RWPE2 (cell line): ENCODE measurements around the gene PLXNB3.

Experiments used
- ATAC-seq: fragments of 200-7000 bp; cut with Tn5 transposase; 3 replicates; pipeline ENCODE4 v1.9.1; 2021; ENCODE audit warnings: low read depth
- DNase-seq: peaks from one replicate; pipeline ENCODE4 v3.0.0-alpha.2; 2020; ENCODE audit warnings: low spot score
- H3K27ac ChIP-seq: fragments of 450-650 bp; 2 replicates; pipeline ENCODE4 v1.5.1; 2017; ENCODE audit warnings: mild to moderate bottlenecking; ENCODE audit not compliant: poor library complexity, severe bottlenecking
- H3K27me3 ChIP-seq: fragments of 250-450 bp; sonication (Bioruptor Pico); 2 replicates; pipeline ENCODE4 v1.5.1; 2021; ENCODE audit warnings: mild to moderate bottlenecking, moderate library complexity; ENCODE audit not compliant: insufficient read depth, poor library complexity, severe bottlenecking
- H3K36me3 ChIP-seq: fragments of 250-450 bp; sonication (Bioruptor Pico); 2 replicates; pipeline ENCODE4 v1.5.1; 2020; ENCODE audit warnings: low read depth, mild to moderate bottlenecking, moderate library complexity
- H3K4me1 ChIP-seq: fragments of 250-450 bp; sonication (Bioruptor Pico); 2 replicates; pipeline ENCODE4 v1.5.1; 2021; ENCODE audit warnings: mild to moderate bottlenecking, moderate library complexity; ENCODE audit not compliant: insufficient read depth, poor library complexity, severe bottlenecking
- H3K4me3 ChIP-seq: fragments of 250-450 bp; sonication (Bioruptor Pico); 2 replicates; pipeline ENCODE4 v1.5.1; 2021; ENCODE audit warnings: mild to moderate bottlenecking, moderate library complexity; ENCODE audit not compliant: severe bottlenecking
- H3K9me3 ChIP-seq: fragments of 250-450 bp; sonication (Bioruptor Pico); 2 replicates; pipeline ENCODE4 v1.5.1; 2021; ENCODE audit warnings: mild to moderate bottlenecking, moderate library complexity; ENCODE audit not compliant: severe bottlenecking
- CTCF ChIP-seq: fragments of 450-650 bp; IDR thresholded peaks from one replicate; pipeline ENCODE4 v1.5.1; 2017; ENCODE audit warnings: mild to moderate bottlenecking, moderate library complexity; ENCODE audit not compliant: poor library complexity, severe bottlenecking

PLXNB3 gene

GRCh38 chrX:153722704-153723350 is 41.2 kb upstream of the PLXNB3 start:
- no peaks in the 10 kb centered on the region for H3K9me3 ChIP-seq
- peak overlapping the region; percentile 73 for H3K4me3 ChIP-seq
- H3K27ac ChIP-seq = peak overlapping the region; percentile 83
- no peaks in the 10 kb centered on the region for H3K27me3 ChIP-seq
- ATAC-seq (no peak; the same call in 2 of the 3 replicates), DNase-seq (no peak)
- H3K36me3 ChIP-seq = peaks cover 45% of the 10 kb centered on the region
- H3K4me1 ChIP-seq = peaks cover 12% of the 10 kb centered on the region
- no peak for TF ChIP-seq CTCF

- H3K4me3 ChIP-seq = peak overlapping the region; percentile 73
- DNase-seq = no peak
- no peaks in the 10 kb centered on the region for H3K9me3 ChIP-seq
- peak; percentile 40 for TF ChIP-seq CTCF
- ATAC-seq = peak; percentile 38
- H3K27me3 ChIP-seq = no peaks in the 10 kb centered on the region
- H3K36me3 ChIP-seq = peaks cover 40% of the 10 kb centered on the region
- peak overlapping the region; percentile 83 for H3K27ac ChIP-seq
- H3K4me1 ChIP-seq = peaks cover 12% of the 10 kb centered on the region
Observed at GRCh38 chrX:153723351-153724251, 40.4 kb upstream of the PLXNB3 start.

- Histone ChIP-seq H3K27ac (peak within 1 kb of the TSS; percentile 83), H3K27me3 (no peaks in the 10 kb centered on the region), H3K36me3 (peaks cover 31% of the 10 kb centered on the region), H3K4me1 (peaks cover 12% of the 10 kb centered on the region), H3K4me3 (peak within 1 kb of the TSS; percentile 73), H3K9me3 (no peaks in the 10 kb centered on the region)
- ATAC-seq (peak; percentile 55), DNase-seq (peak; percentile 82)
- no peak for TF ChIP-seq CTCF
Observed at GRCh38 chrX:153724252-153725038, 39.6 kb upstream of the PLXNB3 start, which contains the start of the genes ABCD1 and BCAP31. ABCD1 (plus strand) TSS chrX:153724856; CDS start chrX:153725267, 411 bp downstream. BCAP31 (minus strand) TSS chrX:153724387; CDS start chrX:153723244, 1,143 bp downstream.

DNA sequence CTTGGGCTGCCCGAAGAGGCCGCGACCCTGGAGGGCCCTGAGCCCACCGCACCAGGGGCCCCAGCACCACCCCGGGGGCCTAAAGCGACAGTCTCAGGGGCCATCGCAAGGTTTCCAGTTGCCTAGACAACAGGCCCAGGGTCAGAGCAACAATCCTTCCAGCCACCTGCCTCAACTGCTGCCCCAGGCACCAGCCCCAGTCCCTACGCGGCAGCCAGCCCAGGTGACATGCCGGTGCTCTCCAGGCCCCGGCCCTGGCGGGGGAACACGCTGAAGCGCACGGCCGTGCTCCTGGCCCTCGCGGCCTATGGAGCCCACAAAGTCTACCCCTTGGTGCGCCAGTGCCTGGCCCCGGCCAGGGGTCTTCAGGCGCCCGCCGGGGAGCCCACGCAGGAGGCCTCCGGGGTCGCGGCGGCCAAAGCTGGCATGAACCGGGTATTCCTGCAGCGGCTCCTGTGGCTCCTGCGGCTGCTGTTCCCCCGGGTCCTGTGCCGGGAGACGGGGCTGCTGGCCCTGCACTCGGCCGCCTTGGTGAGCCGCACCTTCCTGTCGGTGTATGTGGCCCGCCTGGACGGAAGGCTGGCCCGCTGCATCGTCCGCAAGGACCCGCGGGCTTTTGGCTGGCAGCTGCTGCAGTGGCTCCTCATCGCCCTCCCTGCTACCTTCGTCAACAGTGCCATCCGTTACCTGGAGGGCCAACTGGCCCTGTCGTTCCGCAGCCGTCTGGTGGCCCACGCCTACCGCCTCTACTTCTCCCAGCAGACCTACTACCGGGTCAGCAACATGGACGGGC is 38.8 kb upstream of the PLXNB3 start:
- Histone ChIP-seq H3K4me1 (peaks cover 12% of the 10 kb centered on the region), H3K36me3 (peaks cover 25% of the 10 kb centered on the region), H3K27me3 (no peaks in the 10 kb centered on the region), H3K4me3 (peak overlapping the region; percentile 73), H3K27ac (peak overlapping the region; percentile 83), H3K9me3 (no peaks in the 10 kb centered on the region)
- ATAC-seq (no peak), DNase-seq (no peak)
- no peak for TF ChIP-seq CTCF
